Measurements from ENCODE around the gene GDF7. TPM values are rescaled to one million over a fixed set of nuclear protein-coding genes. Genes with fewer than 3 reads are reported as not detected.

The GDF7 gene
- total RNA-seq, 1 experiment from 2014 or later: 0.04 TPM

GRCh38 chr2:20662308-20662937 lies 4.5 kb upstream of the GDF7 start:
- H3K9me3 ChIP-seq (ENCODE audit: control insufficient read depth, low read depth, low read length): no peaks in the 10 kb centered on the region
- H2AK5ac ChIP-seq (ENCODE audit: insufficient read length, low read length): no peak overlapping the region
- H4K5ac ChIP-seq (ENCODE audit: insufficient read length, low read depth, low read length): no peak overlapping the region
- no peak overlapping the region for H2BK120ac ChIP-seq (ENCODE audit: low read depth, low read length, poor library complexity, severe bottlenecking)
- H3K14ac ChIP-seq (ENCODE audit: insufficient read depth, low read length): no peak overlapping the region
- H2AFZ ChIP-seq (ENCODE audit: low read length): no peak overlapping the region
- no peak overlapping the region for H4K91ac ChIP-seq (ENCODE audit: insufficient read length, low read depth, low read length)
- peaks cover 91% of the 10 kb centered on the region for H3K27me3 Mint-ChIP-seq (ENCODE audit: low read depth)
- H3K79me2 ChIP-seq (ENCODE audit: insufficient read depth, low read length): no peaks in the 10 kb centered on the region
- H3K23me2 ChIP-seq (ENCODE audit: insufficient read length, low read depth, low read length, poor library complexity, severe bottlenecking): peaks cover 13% of the 10 kb centered on the region
- H3K4me2 ChIP-seq (ENCODE audit: insufficient read depth, insufficient read length, low read length): no peak overlapping the region
- no CpG with 5 or more reads among the region's 5 CpGs for WGBS (ENCODE audit: extremely low coverage, insufficient read length, low lambda C conversion rate)
- H3K27ac Mint-ChIP-seq: no peak overlapping the region
- no peak for TF ChIP-seq CTCF (conservative IDR thresholded peaks at IDR 0.05)
- no peak overlapping the region for H2BK15ac ChIP-seq (ENCODE audit: low read depth, low read length)
- H3K9ac ChIP-seq (ENCODE audit: extremely low read depth, insufficient read length, low read length): no peak overlapping the region
- H2BK12ac ChIP-seq (ENCODE audit: insufficient read length, low read depth, low read length): no peak overlapping the region
- H3T11ph ChIP-seq (ENCODE audit: low read length): no peak overlapping the region
- no peak overlapping the region for H3K27ac ChIP-seq (ENCODE audit: insufficient read length, low read depth, low read length)
- no peak overlapping the region for H3K56ac ChIP-seq (ENCODE audit: insufficient read length, low read depth, low read length)
- no peak overlapping the region for H3K18ac ChIP-seq (ENCODE audit: insufficient read length, low read depth, low read length)
- no peak overlapping the region for H3K23ac ChIP-seq (ENCODE audit: insufficient read length, low read depth, low read length)
- no peaks in the 10 kb centered on the region for H4K20me1 ChIP-seq (ENCODE audit: control insufficient read depth, insufficient read depth, insufficient read length)
- H4K8ac ChIP-seq (replicated peaks; ENCODE audit: insufficient read length, low read depth, low read length): no peak overlapping the region
- DNase-seq: no peak
- peaks cover 0 to 2% of the 10 kb centered on the region in 2 experiments; a peak in 1 of 5 replicates for H3K9me3 Mint-ChIP-seq
- H3K4me3 Mint-ChIP-seq: no peak overlapping the region
- no peaks in the 10 kb centered on the region for H3K4me1 ChIP-seq (ENCODE audit: insufficient read depth, low read length)
- no peak overlapping the region for H2BK20ac ChIP-seq (ENCODE audit: low read depth, low read length, poor library complexity, severe bottlenecking)
- H3K27me3 ChIP-seq (ENCODE audit: insufficient read depth, low read length): peaks cover 47% of the 10 kb centered on the region
- H2BK5ac ChIP-seq (ENCODE audit: insufficient read length, low read length): no peak overlapping the region
- no peak overlapping the region for H3K4ac ChIP-seq (ENCODE audit: low read depth, low read length)
- H3K36me3 Mint-ChIP-seq (ENCODE audit: insufficient read depth in 1 of 3, low read depth in 3 of 3): no peaks in the 10 kb centered on the region
- peaks cover 5 to 27% of the 10 kb centered on the region in 2 experiments for H3K4me1 Mint-ChIP-seq
- no peaks in the 10 kb centered on the region for H3K79me1 ChIP-seq (ENCODE audit: insufficient read depth, low read depth, low read length, poor library complexity, severe bottlenecking)

Measured in H9 (cell line).